ENCODE data around the gene FBXO30.

DNA sequence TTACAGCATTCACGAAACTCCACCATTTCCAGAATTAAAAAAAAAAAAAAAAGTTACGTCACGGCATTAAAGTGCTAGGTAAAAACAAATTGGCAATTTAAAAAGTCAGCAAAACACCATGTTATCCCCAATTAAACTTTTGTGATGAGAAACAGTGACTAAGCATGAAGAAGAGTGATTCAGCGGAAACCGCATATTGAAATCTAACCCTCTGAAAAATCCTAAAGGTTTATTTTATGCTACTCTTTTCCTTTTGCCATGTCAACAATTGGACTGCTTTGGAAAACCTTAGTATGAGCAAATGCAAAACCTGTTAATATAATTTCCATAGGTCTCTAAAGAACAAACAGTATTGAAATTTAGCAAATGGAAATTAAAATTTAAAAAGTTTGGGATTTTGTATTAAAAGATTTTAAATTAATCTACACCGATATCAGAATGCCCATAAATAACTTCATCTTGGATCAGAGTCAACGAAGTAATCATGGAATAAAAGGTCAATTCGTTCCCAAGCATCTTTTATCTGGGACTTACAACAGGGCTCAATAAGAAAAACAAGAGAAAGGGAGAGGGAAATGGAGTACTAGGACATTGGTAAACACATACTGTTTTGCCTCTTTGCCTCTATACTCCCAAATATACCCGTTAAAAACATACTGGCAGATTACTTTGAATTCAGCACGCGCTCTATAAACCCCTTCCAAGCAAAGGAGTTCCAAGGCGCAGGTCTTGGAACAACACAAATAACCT, 1.1 kb downstream of the FBXO30 start:
- TF ChIP-seq, protein P1, sequence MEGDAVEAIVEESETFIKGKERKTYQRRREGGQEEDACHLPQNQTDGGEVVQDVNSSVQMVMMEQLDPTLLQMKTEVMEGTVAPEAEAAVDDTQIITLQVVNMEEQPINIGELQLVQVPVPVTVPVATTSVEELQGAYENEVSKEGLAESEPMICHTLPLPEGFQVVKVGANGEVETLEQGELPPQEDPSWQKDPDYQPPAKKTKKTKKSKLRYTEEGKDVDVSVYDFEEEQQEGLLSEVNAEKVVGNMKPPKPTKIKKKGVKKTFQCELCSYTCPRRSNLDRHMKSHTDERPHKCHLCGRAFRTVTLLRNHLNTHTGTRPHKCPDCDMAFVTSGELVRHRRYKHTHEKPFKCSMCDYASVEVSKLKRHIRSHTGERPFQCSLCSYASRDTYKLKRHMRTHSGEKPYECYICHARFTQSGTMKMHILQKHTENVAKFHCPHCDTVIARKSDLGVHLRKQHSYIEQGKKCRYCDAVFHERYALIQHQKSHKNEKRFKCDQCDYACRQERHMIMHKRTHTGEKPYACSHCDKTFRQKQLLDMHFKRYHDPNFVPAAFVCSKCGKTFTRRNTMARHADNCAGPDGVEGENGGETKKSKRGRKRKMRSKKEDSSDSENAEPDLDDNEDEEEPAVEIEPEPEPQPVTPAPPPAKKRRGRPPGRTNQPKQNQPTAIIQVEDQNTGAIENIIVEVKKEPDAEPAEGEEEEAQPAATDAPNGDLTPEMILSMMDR (conservative IDR thresholded peaks at IDR 0.05; ENCODE audit: low read depth, low read length), result no peak
- no peak for TF ChIP-seq EZH2 (IDR thresholded peaks at IDR 0.05; ENCODE audit: borderline replicate concordance, low read depth, low read length, poor library complexity, severe bottlenecking)

All from A673 (cell line).